ENCODE results near the gene SLC44A1. TPM values are rescaled to one million over a fixed set of nuclear protein-coding genes. Genes with fewer than 3 reads are reported as not detected.

Gene SLC44A1
- polyA plus RNA-seq, 1 experiment = 6.6 TPM

- Histone ChIP-seq H3K4me3 (ENCODE audit: low read depth, low read length) (no peak overlapping the region), H3K36me3 (ENCODE audit: control insufficient read depth, insufficient read depth, low read length) (no peaks in the 10 kb centered on the region), H3K27me3 (ENCODE audit: control insufficient read depth, insufficient read depth, low read length) (no peaks in the 10 kb centered on the region)
- TF ChIP-seq CTCF (IDR thresholded peaks at IDR 0.05; ENCODE audit: insufficient read depth, low read depth, low read length) = no peak
- ChIA-PET CTCF (interaction anchor here (1.1 to 1.5 kb wide), 4 partner anchors 12 to 48 kb away, joined by 3 to 5 read pairs (median 3); no protein-coding TSS in a partner anchor), POLR2A (no interaction called here)
- no peak for DNase-seq (ENCODE audit: low read depth)
Measured at GRCh38 chr9:105399117-105399516, 154.7 kb downstream of the SLC44A1 start.

- Histone ChIP-seq H3K36me3 (ENCODE audit: control insufficient read depth, insufficient read depth, low read length) (no peaks in the 10 kb centered on the region), H3K4me3 (ENCODE audit: low read depth, low read length) (no peak overlapping the region), H3K27me3 (ENCODE audit: control insufficient read depth, insufficient read depth, low read length) (no peaks in the 10 kb centered on the region)
- POLR2A ChIA-PET = no interaction called here
- CTCF ChIA-PET = interaction anchor here (1.7 kb wide), 1 partner anchor 226 kb away, joined by 3 read pairs; no protein-coding TSS in a partner anchor
- no peak for DNase-seq (ENCODE audit: low read depth)
- TF ChIP-seq CTCF (IDR thresholded peaks at IDR 0.05; ENCODE audit: insufficient read depth, low read depth, low read length) = no peak
Measured at GRCh38 chr9:105401651-105402050, 157.2 kb downstream of the SLC44A1 start.

- Histone ChIP-seq H3K27me3 (ENCODE audit: control insufficient read depth, insufficient read depth, low read length) (no peaks in the 10 kb centered on the region), H3K36me3 (ENCODE audit: control insufficient read depth, insufficient read depth, low read length) (no peaks in the 10 kb centered on the region), H3K4me3 (ENCODE audit: low read depth, low read length) (no peak overlapping the region)
- CTCF ChIA-PET = interaction anchor here (2.0 to 4.5 kb wide), 2 partner anchors 11 to 244 kb away, joined by 7 to 21 read pairs; no protein-coding TSS in a partner anchor
- TF ChIP-seq CTCF (IDR thresholded peaks at IDR 0.05; ENCODE audit: insufficient read depth, low read depth, low read length) = no peak
- DNase-seq (ENCODE audit: low read depth) = no peak
- POLR2A ChIA-PET = no interaction called here
Measured at GRCh38 chr9:105403552-105404248, 159.2 kb downstream of the SLC44A1 start.

- no peaks in the 10 kb centered on the region for H3K36me3 ChIP-seq (ENCODE audit: control insufficient read depth, insufficient read depth, low read length)
- H3K4me3 ChIP-seq (ENCODE audit: low read depth, low read length) = no peak overlapping the region
- ChIA-PET POLR2A (no interaction called here), CTCF (interaction anchor here (0.7 to 4.5 kb wide), 7 partner anchors 9 to 588 kb away, joined by 3 to 21 read pairs (median 4); no protein-coding TSS in a partner anchor)
- no peak for DNase-seq (ENCODE audit: low read depth)
- H3K27me3 ChIP-seq (ENCODE audit: control insufficient read depth, insufficient read depth, low read length) = no peaks in the 10 kb centered on the region
- no peak for TF ChIP-seq CTCF (IDR thresholded peaks at IDR 0.05; ENCODE audit: insufficient read depth, low read depth, low read length)
Measured at GRCh38 chr9:105405514-105406131, 161.2 kb downstream of the SLC44A1 start.

GRCh38 chr9:105406369-105406768 lies 161.9 kb downstream of the SLC44A1 start:
- TF ChIP-seq CTCF (IDR thresholded peaks at IDR 0.05; ENCODE audit: insufficient read depth, low read depth, low read length) = no peak
- H3K27me3 ChIP-seq (ENCODE audit: control insufficient read depth, insufficient read depth, low read length) = no peaks in the 10 kb centered on the region
- ChIA-PET POLR2A (no interaction called here), CTCF (interaction anchor here (1.3 to 4.5 kb wide), 2 partner anchors 9 to 15 kb away, joined by 5 to 21 read pairs; no protein-coding TSS in a partner anchor)
- H3K36me3 ChIP-seq (ENCODE audit: control insufficient read depth, insufficient read depth, low read length) = no peaks in the 10 kb centered on the region
- no peak overlapping the region for H3K4me3 ChIP-seq (ENCODE audit: low read depth, low read length)
- DNase-seq (ENCODE audit: low read depth) = no peak
